Ovary (tissue), 3 donors: ENCODE results near the gene MAP2K5.

Experiments
- CTCF ChIP-seq, 3 donors: fragments of 450-650 bp in 2 of 3; fragments of 200-600 bp in 1 of 3; IDR thresholded peaks; one replicate each; pipeline versions ENCODE4 v1.5.1 to v1.8.0; 2016 to 2022; ENCODE audit warnings: antibody characterized with exemption in 3 of 3, mild to moderate bottlenecking in 1 of 3
- EP300 ChIP-seq: sonication (generic); formaldehyde crosslinking; IDR thresholded peaks from one replicate; pipeline ENCODE4 v1.6.1; 2017; ENCODE audit warnings: antibody characterized with exemption
- POLR2A ChIP-seq: fragments of 450-650 bp; IDR thresholded peaks from one replicate; pipeline ENCODE4 v1.6.1; 2017; ENCODE audit warnings: antibody characterized with exemption, mild to moderate bottlenecking, moderate library complexity
- donor health status: DM: no; HTN: no; CAD: no.

- no peak for TF ChIP-seq CTCF (IDR thresholded peaks at IDR 0.05)
- TF ChIP-seq POLR2A, result no peak
- TF ChIP-seq EP300, result no peak
These were observed 20.5 kb upstream of the MAP2K5 start for GRCh38 chr15:67521783-67522568.
